CD8-positive, alpha-beta memory T cell (primary cell): ENCODE measurements around the gene P2RY4. TPM values are rescaled to one million over a fixed set of nuclear protein-coding genes. Genes with fewer than 3 reads are reported as not detected.
A peak's percentile ranks its signal among the peaks of the same experiment; 100 is the strongest.

Source experiments
- CTCF ChIA-PET: fragments of 350-600 bp; sonication (Branson Sonifier 250); formaldehyde crosslinking; loops from one replicate; lab custom pipeline; 2021; ENCODE audit warnings: antibody characterized with exemption; lab: Charles Lee
- POLR2A ChIA-PET: fragments of 350-600 bp; sonication (Branson Sonifier 250); formaldehyde crosslinking; loops from one replicate; lab custom pipeline; 2021; ENCODE audit warnings: antibody characterized with exemption; lab: Charles Lee
- DNase-seq, 5 donors: peaks; one replicate each; pipeline versions ENCODE4 v3.0.0 to v3.0.0-alpha.2; 2020 to 2022; ENCODE audit warnings: mixed read lengths in 1 of 5
- H3K27ac ChIP-seq: one replicate; pipeline ENCODE4 v1.7.0; 2013; ENCODE audit warnings: low read depth, mild to moderate bottlenecking, low read length, moderate library complexity
- H3K27me3 ChIP-seq: 2 replicates; pipeline ENCODE4 v1.7.0; 2013; ENCODE audit warnings: low read length, mild to moderate bottlenecking; ENCODE audit not compliant: insufficient read depth, poor library complexity, severe bottlenecking
- H3K36me3 ChIP-seq: 2 replicates; pipeline ENCODE4 v1.7.0; 2013; ENCODE audit warnings: mild to moderate bottlenecking, low read length, moderate library complexity; ENCODE audit not compliant: insufficient read depth
- H3K4me1 ChIP-seq: 2 replicates; pipeline ENCODE4 v1.7.0; 2013; ENCODE audit warnings: mild to moderate bottlenecking, low read length, moderate library complexity; ENCODE audit not compliant: insufficient read depth
- H3K4me3 ChIP-seq: 2 replicates; pipeline ENCODE4 v1.7.0; 2013; ENCODE audit warnings: mild to moderate bottlenecking, low read length
- H3K9me3 ChIP-seq: 2 replicates; pipeline ENCODE4 v1.7.0; 2013; ENCODE audit warnings: mild to moderate bottlenecking, low read length
- H3K27ac Mint-ChIP-seq, 8 donors: one replicate each; pipeline ENCODE4 v1.8.0; 2020 to 2021; ENCODE audit warnings: mixed read lengths in 8 of 8, mild to moderate bottlenecking in 6 of 8, inconsistent platforms in 3 of 8, moderate library complexity in 3 of 8
- H3K27me3 Mint-ChIP-seq, 2 donors: one replicate each; pipeline ENCODE4 v1.8.0; 2020 to 2021; ENCODE audit warnings: mixed read lengths in 2 of 2, mild to moderate bottlenecking in 1 of 2, moderate library complexity in 1 of 2
- H3K36me3 Mint-ChIP-seq, 3 donors: one replicate each; pipeline ENCODE4 v1.8.0; 2020 to 2021; ENCODE audit warnings: mixed read lengths in 3 of 3, inconsistent platforms in 1 of 3, mild to moderate bottlenecking in 1 of 3
- H3K4me1 Mint-ChIP-seq, 3 donors: one replicate each; pipeline ENCODE4 v1.8.0; 2020 to 2021; ENCODE audit warnings: mixed read lengths in 3 of 3, inconsistent platforms in 1 of 3, mild to moderate bottlenecking in 1 of 3
- H3K4me3 Mint-ChIP-seq, 7 donors: one replicate each; pipeline ENCODE4 v1.8.0; 2020 to 2021; ENCODE audit warnings: mixed read lengths in 7 of 7, mild to moderate bottlenecking in 6 of 7, moderate library complexity in 4 of 7, inconsistent platforms in 2 of 7
- H3K9me3 Mint-ChIP-seq, 5 donors: one replicate each; pipeline ENCODE4 v1.8.0; 2020 to 2022; ENCODE audit warnings: mixed read lengths in 5 of 5, mild to moderate bottlenecking in 3 of 5, moderate library complexity in 2 of 5, inconsistent platforms in 1 of 5
- polyA plus RNA-seq: library from polyadenylated mRNA; unstranded; fragments of 300-500 nt; fragmentation: Illumina TruSeq; gene quantifications from one replicate; pipeline ENCODE4 v1.2.3, GENCODE V29; 2021
- total RNA-seq, 2 experiments: library from RNA; stranded (reverse); gene quantifications; one replicate each; pipeline ENCODE4 v1.2.3, GENCODE V29; 2021

The P2RY4 gene
- under 1 TPM in 1 of 2 experiments, not detected in 1; 0.18 TPM for total RNA-seq
- polyA plus RNA-seq = not detected

- H3K27me3 Mint-ChIP-seq = no peaks in the 10 kb centered on the region
- H3K4me1 ChIP-seq = no peaks in the 10 kb centered on the region
- no peak within 1 kb of the TSS for H3K4me3 Mint-ChIP-seq
- H3K36me3 Mint-ChIP-seq = peaks cover 0 to 1% (median 0%) of the 10 kb centered on the region in 3 donors
- no peak within 1 kb of the TSS for H3K27ac Mint-ChIP-seq
- H3K4me1 Mint-ChIP-seq = no peaks in the 10 kb centered on the region
- H3K9me3 ChIP-seq = no peaks in the 10 kb centered on the region
- POLR2A ChIA-PET = no interaction called here
- no peak within 1 kb of the TSS for H3K4me3 ChIP-seq
- DNase-seq = no peak
- no peaks in the 10 kb centered on the region for H3K36me3 ChIP-seq
- H3K27ac ChIP-seq = no peak within 1 kb of the TSS
- no peaks in the 10 kb centered on the region for H3K27me3 ChIP-seq
- CTCF ChIA-PET = no interaction called here
- no peaks in the 10 kb centered on the region for H3K9me3 Mint-ChIP-seq
Observed at GRCh38 chrX:70260104-70260503, at the start of gene P2RY4. Gene P2RY4 (minus strand): TSS chrX:70260204. CDS start chrX:70259624, 580 bp downstream.

GRCh38 chrX:70301716-70302115 lies 41.7 kb upstream of the P2RY4 start:
- Mint-ChIP-seq H3K9me3 (no peaks in the 10 kb centered on the region), H3K36me3 (no peaks in the 10 kb centered on the region), H3K4me3 (peak overlapping the region in 2 of 7 donors; percentile 3 to 28), H3K4me1 (peaks cover 5 to 19% (median 17%) of the 10 kb centered on the region in 3 donors), H3K27ac (peak overlapping the region in 2 of 8 donors; percentile 8 to 61), H3K27me3 (peaks cover 0 to 2% of the 10 kb centered on the region in 2 donors)
- H3K27ac ChIP-seq = no peak overlapping the region
- H3K4me3 ChIP-seq = no peak overlapping the region
- no peaks in the 10 kb centered on the region for H3K36me3 ChIP-seq
- POLR2A ChIA-PET = no interaction called here
- CTCF ChIA-PET = no interaction called here
- H3K27me3 ChIP-seq = no peaks in the 10 kb centered on the region
- no peaks in the 10 kb centered on the region for H3K4me1 ChIP-seq
- DNase-seq = no peak
- no peaks in the 10 kb centered on the region for H3K9me3 ChIP-seq

DNA sequence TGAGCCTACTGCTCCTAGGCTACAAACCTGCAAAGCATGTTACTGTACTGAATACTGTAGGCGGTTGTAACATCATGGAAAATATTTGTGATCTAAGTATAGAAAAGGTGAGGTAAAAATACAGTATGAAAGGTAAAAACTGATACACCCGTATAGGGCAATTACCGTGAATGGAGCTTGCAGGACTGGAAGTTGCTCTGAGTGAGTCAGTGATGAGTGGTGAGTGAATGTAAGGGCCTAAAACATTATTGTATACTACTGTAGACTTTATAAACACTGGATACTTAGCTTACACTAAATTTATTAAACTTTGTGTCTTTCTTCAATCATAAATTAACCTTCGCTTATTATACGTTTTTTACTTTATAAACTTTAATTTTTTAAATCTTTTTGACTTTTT lies 33.6 kb upstream of the P2RY4 start:
- Mint-ChIP-seq H3K4me3 (no peak overlapping the region), H3K27ac (no peak overlapping the region), H3K27me3 (peaks cover 0 to 5% of the 10 kb centered on the region in 2 donors), H3K36me3 (peaks cover 0 to 2% (median 0%) of the 10 kb centered on the region in 3 donors), H3K4me1 (peaks cover 12 to 20% (median 19%) of the 10 kb centered on the region in 3 donors), H3K9me3 (no peaks in the 10 kb centered on the region)
- Histone ChIP-seq H3K36me3 (no peaks in the 10 kb centered on the region), H3K4me3 (no peak overlapping the region), H3K9me3 (no peaks in the 10 kb centered on the region), H3K4me1 (peaks cover 5% of the 10 kb centered on the region), H3K27me3 (no peaks in the 10 kb centered on the region), H3K27ac (no peak overlapping the region)
- CTCF ChIA-PET = no interaction called here
- POLR2A ChIA-PET = no interaction called here
- DNase-seq = no peak

- Mint-ChIP-seq H3K27ac (no peak overlapping the region), H3K9me3 (no peaks in the 10 kb centered on the region), H3K27me3 (peaks cover 0 to 5% of the 10 kb centered on the region in 2 donors), H3K4me1 (peaks cover 12 to 20% (median 19%) of the 10 kb centered on the region in 3 donors), H3K4me3 (no peak overlapping the region), H3K36me3 (peaks cover 0 to 7% (median 0%) of the 10 kb centered on the region in 3 donors)
- Histone ChIP-seq H3K4me3 (no peak overlapping the region), H3K36me3 (no peaks in the 10 kb centered on the region), H3K4me1 (peaks cover 5% of the 10 kb centered on the region), H3K27me3 (no peaks in the 10 kb centered on the region), H3K9me3 (no peaks in the 10 kb centered on the region), H3K27ac (no peak overlapping the region)
- ChIA-PET CTCF (no interaction called here), POLR2A (no interaction called here)
- no peak for DNase-seq
Observed at GRCh38 chrX:70292788-70293187, 32.8 kb upstream of the P2RY4 start.

DNA sequence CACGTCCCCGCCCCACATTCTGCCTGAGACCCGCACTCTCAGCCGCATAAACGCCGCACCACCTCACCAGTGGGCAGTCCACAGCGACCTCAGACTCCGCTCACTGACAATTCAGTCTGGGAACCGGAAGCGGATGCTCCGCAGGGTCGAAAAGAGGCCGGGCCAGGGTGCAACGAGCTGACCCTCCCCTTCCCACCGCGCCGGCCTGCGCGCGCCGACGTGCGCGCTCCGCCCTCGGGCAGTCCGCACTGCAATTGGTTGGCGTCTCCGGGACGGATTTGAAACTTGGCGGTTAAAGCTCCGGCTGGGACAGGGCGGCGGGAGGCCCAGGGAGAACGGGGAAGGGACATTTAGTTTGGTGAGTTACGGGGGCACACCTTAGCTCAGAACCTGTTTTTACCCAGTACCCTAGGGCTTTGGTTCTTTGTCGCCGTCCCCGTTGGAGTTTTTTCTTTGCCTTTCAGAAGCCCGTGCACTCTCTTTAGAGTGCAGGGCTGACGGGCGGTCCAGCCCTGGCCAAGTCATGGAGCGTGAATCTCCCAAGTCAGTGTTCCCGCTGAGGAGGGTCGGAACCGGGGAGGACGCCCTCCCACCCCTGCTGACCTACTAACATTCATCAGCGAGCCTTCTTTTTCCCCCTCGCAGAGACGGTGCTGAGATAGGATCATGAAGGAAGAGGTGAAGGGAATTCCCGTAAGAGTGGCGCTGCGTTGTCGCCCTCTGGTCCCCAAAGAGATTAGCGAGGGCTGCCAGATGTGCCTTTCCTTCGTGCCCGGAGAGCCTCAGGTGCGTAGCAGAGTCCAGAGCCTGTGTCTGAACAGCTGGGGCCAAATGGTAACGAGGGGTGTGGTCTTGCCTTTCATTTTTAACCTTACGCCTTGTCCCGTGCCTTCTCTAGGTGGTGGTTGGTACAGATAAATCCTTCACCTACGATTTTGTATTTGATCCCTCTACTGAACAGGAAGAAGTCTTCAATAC lies 30.1 kb upstream of the P2RY4 start, which contains the start of the genes KIF4A and PDZD11:
Gene KIF4A (plus strand): TSS at position 312 of the 978 bp plus-strand sequence. CDS start 355 bp downstream, at position 667.
Gene PDZD11 (minus strand): TSS at position 135 of the 978 bp plus-strand sequence. CDS start 586 bp downstream, outside the sequence.
- no peaks in the 10 kb centered on the region for H3K9me3 Mint-ChIP-seq
- H3K4me1 Mint-ChIP-seq = peaks cover 12 to 20% (median 19%) of the 10 kb centered on the region in 3 donors
- peak within 1 kb of the TSS; percentile 75 to 96 (median 88) for H3K27ac Mint-ChIP-seq
- peak within 1 kb of the TSS; percentile 73 for H3K4me3 ChIP-seq
- H3K36me3 ChIP-seq = no peaks in the 10 kb centered on the region
- peaks cover 5% of the 10 kb centered on the region for H3K4me1 ChIP-seq
- H3K27me3 Mint-ChIP-seq = peaks cover 0 to 7% of the 10 kb centered on the region in 2 donors
- H3K36me3 Mint-ChIP-seq = peaks cover 0 to 30% (median 0%) of the 10 kb centered on the region in 3 donors
- H3K27ac ChIP-seq = peak within 1 kb of the TSS; percentile 69
- peak within 1 kb of the TSS; percentile 84 to 94 (median 89) for H3K4me3 Mint-ChIP-seq
- no peaks in the 10 kb centered on the region for H3K9me3 ChIP-seq
- ChIA-PET POLR2A (no interaction called here), CTCF (no interaction called here)
- H3K27me3 ChIP-seq = no peaks in the 10 kb centered on the region
- peak; percentile 63 to 79 (median 72) for DNase-seq

DNA sequence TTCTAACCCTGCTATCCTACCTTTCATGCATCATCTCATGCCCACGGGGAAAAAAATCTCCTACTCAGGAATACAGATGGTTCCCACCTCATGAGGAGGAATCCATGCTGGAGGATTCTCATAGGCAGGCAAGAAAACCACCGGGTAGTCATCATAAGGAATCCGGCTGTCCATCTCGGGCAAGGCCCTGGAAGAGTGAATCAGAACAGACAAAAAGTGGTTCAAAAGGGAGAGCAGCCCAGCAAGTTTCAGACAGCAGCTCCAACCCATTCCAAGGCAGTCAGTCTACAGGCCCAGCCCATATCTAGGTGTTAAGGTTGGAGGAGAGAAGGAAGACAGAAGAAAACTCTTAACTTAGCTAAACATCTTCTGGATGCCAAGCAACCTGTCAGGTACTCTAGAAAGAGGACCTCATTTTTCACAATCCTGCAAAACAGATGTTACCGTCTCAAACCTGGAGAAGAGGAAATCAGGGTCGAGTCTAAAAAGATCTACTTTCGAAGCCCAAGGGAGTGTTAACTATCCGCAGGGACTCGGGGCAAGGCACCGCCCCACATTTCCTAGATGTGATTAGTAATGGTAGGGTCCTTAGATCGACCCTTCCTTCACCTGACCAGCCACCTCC lies 29.3 kb upstream of the P2RY4 start:
- Histone ChIP-seq H3K4me1 (peaks cover 5% of the 10 kb centered on the region), H3K36me3 (no peaks in the 10 kb centered on the region), H3K4me3 (peak overlapping the region; percentile 73), H3K9me3 (no peaks in the 10 kb centered on the region), H3K27ac (peak overlapping the region; percentile 69), H3K27me3 (no peaks in the 10 kb centered on the region)
- peak overlapping the region; percentile 72 to 96 (median 88) for H3K27ac Mint-ChIP-seq
- peaks cover 12 to 20% (median 19%) of the 10 kb centered on the region in 3 donors for H3K4me1 Mint-ChIP-seq
- peaks cover 0 to 35% (median 0%) of the 10 kb centered on the region in 3 donors for H3K36me3 Mint-ChIP-seq
- CTCF ChIA-PET = no interaction called here
- POLR2A ChIA-PET = no interaction called here
- peak overlapping the region; percentile 84 to 94 (median 89) for H3K4me3 Mint-ChIP-seq
- no peaks in the 10 kb centered on the region for H3K9me3 Mint-ChIP-seq
- peaks cover 0 to 7% of the 10 kb centered on the region in 2 donors for H3K27me3 Mint-ChIP-seq
- no peak for DNase-seq

GRCh38 chrX:70281951-70282350 lies 21.9 kb upstream of the P2RY4 start, which contains the start of gene RAB41:
Gene RAB41 (plus strand): TSS chrX:70282172. CDS start chrX:70282218, 46 bp downstream.
- H3K27me3 Mint-ChIP-seq = peaks cover 0 to 6% of the 10 kb centered on the region in 2 donors
- Histone ChIP-seq H3K4me3 (no peak within 1 kb of the TSS), H3K36me3 (no peaks in the 10 kb centered on the region), H3K4me1 (no peaks in the 10 kb centered on the region), H3K9me3 (no peaks in the 10 kb centered on the region), H3K27me3 (no peaks in the 10 kb centered on the region), H3K27ac (no peak within 1 kb of the TSS)
- no peak for DNase-seq
- ChIA-PET CTCF (no interaction called here), POLR2A (no interaction called here)
- H3K4me3 Mint-ChIP-seq = no peak within 1 kb of the TSS
- no peak within 1 kb of the TSS for H3K27ac Mint-ChIP-seq
- H3K4me1 Mint-ChIP-seq = no peaks in the 10 kb centered on the region
- no peaks in the 10 kb centered on the region for H3K9me3 Mint-ChIP-seq
- H3K36me3 Mint-ChIP-seq = peaks cover 0 to 33% (median 3%) of the 10 kb centered on the region in 3 donors
